H9 (cell line): ENCODE results near the gene CD8A. TPM values are rescaled to one million over a fixed set of nuclear protein-coding genes. Genes with fewer than 3 reads are reported as not detected.

ENCODE experiments used
- DNase-seq: peaks from one replicate; pipeline ENCODE4 v3.0.0-alpha.2; 2017
- H2AFZ ChIP-seq: one replicate; pipeline ENCODE4 v1.6.1; 2013; ENCODE audit warnings: mild to moderate bottlenecking, low read length, control low read depth, moderate library complexity
- H2AK5ac ChIP-seq: 2 replicates; pipeline ENCODE4 v1.6.1; 2013; ENCODE audit warnings: low read length, control low read depth, mixed read lengths; ENCODE audit not compliant: insufficient read length
- H2BK120ac ChIP-seq: one replicate; pipeline ENCODE4 v1.6.1; 2013; ENCODE audit warnings: low read depth, mild to moderate bottlenecking, low read length, control low read depth, inconsistent platforms; ENCODE audit not compliant: poor library complexity, severe bottlenecking
- H2BK12ac ChIP-seq: 2 replicates; pipeline ENCODE4 v1.6.1; 2013; ENCODE audit warnings: low read length, control low read depth, mixed read lengths, low read depth; ENCODE audit not compliant: insufficient read length
- H2BK15ac ChIP-seq: 2 replicates; pipeline ENCODE4 v1.6.1; 2013; ENCODE audit warnings: low read depth, low read length, control low read depth
- H2BK20ac ChIP-seq: one replicate; pipeline ENCODE4 v1.6.1; 2013; ENCODE audit warnings: low read depth, mild to moderate bottlenecking, low read length, control low read depth, inconsistent platforms; ENCODE audit not compliant: poor library complexity, severe bottlenecking
- H2BK5ac ChIP-seq: 2 replicates; pipeline ENCODE4 v1.6.1; 2013; ENCODE audit warnings: low read length, control low read depth, mixed read lengths; ENCODE audit not compliant: insufficient read length
- H3K14ac ChIP-seq: 2 replicates; pipeline ENCODE4 v1.6.1; 2013; ENCODE audit warnings: low read length, control low read depth; ENCODE audit not compliant: insufficient read depth
- H3K18ac ChIP-seq: 2 replicates; pipeline ENCODE4 v1.6.1; 2013; ENCODE audit warnings: low read depth, mild to moderate bottlenecking, mixed read lengths, low read length, control low read depth; ENCODE audit not compliant: insufficient read length
- H3K23ac ChIP-seq: 2 replicates; pipeline ENCODE4 v1.6.1; 2013; ENCODE audit warnings: low read length, control low read depth, mixed read lengths, low read depth; ENCODE audit not compliant: insufficient read length
- H3K23me2 ChIP-seq: 2 replicates; pipeline ENCODE4 v1.6.1; 2013; ENCODE audit warnings: low read depth, mild to moderate bottlenecking, mixed read lengths, low read length, control low read depth; ENCODE audit not compliant: insufficient read length, poor library complexity, severe bottlenecking
- H3K27ac ChIP-seq: 2 replicates; pipeline ENCODE4 v1.5.1; 2013; ENCODE audit warnings: low read length, control low read depth, mixed read lengths, low read depth; ENCODE audit not compliant: insufficient read length
- H3K27me3 ChIP-seq: 2 replicates; pipeline ENCODE4 v1.6.1; 2013; ENCODE audit warnings: low read length, control low read depth, inconsistent platforms; ENCODE audit not compliant: insufficient read depth
- H3K4ac ChIP-seq: 2 replicates; pipeline ENCODE4 v1.6.1; 2013; ENCODE audit warnings: low read depth, mild to moderate bottlenecking, control low read depth, inconsistent platforms, low read length, moderate library complexity
- H3K4me1 ChIP-seq: 2 replicates; pipeline ENCODE4 v1.6.1; 2013; ENCODE audit warnings: low read length, control low read depth, inconsistent platforms; ENCODE audit not compliant: insufficient read depth
- H3K4me2 ChIP-seq: 2 replicates; pipeline ENCODE4 v1.6.1; 2013; ENCODE audit warnings: low read length, control low read depth, mixed read lengths; ENCODE audit not compliant: insufficient read length, insufficient read depth
- H3K56ac ChIP-seq: 2 replicates; pipeline ENCODE4 v1.6.1; 2013; ENCODE audit warnings: low read depth, mild to moderate bottlenecking, mixed read lengths, low read length, control low read depth; ENCODE audit not compliant: insufficient read length
- H3K79me1 ChIP-seq: 2 replicates; pipeline ENCODE4 v1.6.1; 2013; ENCODE audit warnings: low read depth, mild to moderate bottlenecking, moderate library complexity, low read length, control low read depth, inconsistent platforms; ENCODE audit not compliant: insufficient read depth, poor library complexity, severe bottlenecking
- H3K79me2 ChIP-seq: 2 replicates; pipeline ENCODE4 v1.6.1; 2013; ENCODE audit warnings: low read length, control low read depth, inconsistent platforms; ENCODE audit not compliant: insufficient read depth
- H3K9ac ChIP-seq: 2 replicates; pipeline ENCODE4 v1.6.1; 2013; ENCODE audit warnings: low read length, control low read depth, mixed read lengths; ENCODE audit not compliant: insufficient read length; ENCODE audit errors: extremely low read depth
- H3K9me3 ChIP-seq: one replicate; pipeline ENCODE4 v1.6.1; 2013; ENCODE audit warnings: low read depth, low read length, inconsistent platforms; ENCODE audit not compliant: control insufficient read depth
- H3T11ph ChIP-seq: one replicate; pipeline ENCODE4 v1.6.1; 2013; ENCODE audit warnings: mild to moderate bottlenecking, low read length, control low read depth, inconsistent platforms
- H4K20me1 ChIP-seq: one replicate; pipeline ENCODE4 v1.6.1; 2013; ENCODE audit not compliant: control insufficient read depth, insufficient read length, insufficient read depth
- H4K5ac ChIP-seq: 2 replicates; pipeline ENCODE4 v1.6.1; 2013; ENCODE audit warnings: low read depth, mild to moderate bottlenecking, mixed read lengths, low read length, control low read depth; ENCODE audit not compliant: insufficient read length
- H4K8ac ChIP-seq: replicated peaks from 2 replicates; pipeline ENCODE4 v1.6.1; 2013; ENCODE audit warnings: low read length, control low read depth, mixed read lengths, low read depth; ENCODE audit not compliant: insufficient read length
- H4K91ac ChIP-seq: 2 replicates; pipeline ENCODE4 v1.6.1; 2013; ENCODE audit warnings: low read depth, mild to moderate bottlenecking, moderate library complexity, mixed read lengths, low read length, control low read depth; ENCODE audit not compliant: insufficient read length
- H3K27ac Mint-ChIP-seq, 3 experiments: 2 replicates in 2 of 3; 3 replicates in 1 of 3; pipeline ENCODE4 v1.8.0; 2020 to 2021; ENCODE audit warnings: mixed read lengths in 3 of 3, mild to moderate bottlenecking in 1 of 3, moderate library complexity in 1 of 3
- H3K27me3 Mint-ChIP-seq: 2 replicates; pipeline ENCODE4 v1.8.0; 2021; ENCODE audit warnings: low read depth, mild to moderate bottlenecking, moderate library complexity, mixed read lengths
- H3K36me3 Mint-ChIP-seq, 3 experiments: 2 replicates in 2 of 3; 3 replicates in 1 of 3; pipeline ENCODE4 v1.8.0; 2020 to 2021; ENCODE audit warnings: low read depth in 3 of 3, mixed read lengths in 3 of 3; ENCODE audit not compliant: insufficient read depth in 1 of 3
- H3K4me1 Mint-ChIP-seq, 2 experiments: 2 replicates each; pipeline ENCODE4 v1.8.0; 2020; ENCODE audit warnings: mixed read lengths in 2 of 2
- H3K4me3 Mint-ChIP-seq, 2 experiments: 2 replicates in 1 of 2; 3 replicates in 1 of 2; pipeline ENCODE4 v1.8.0; 2020 to 2021; ENCODE audit warnings: mild to moderate bottlenecking in 2 of 2, mixed read lengths in 2 of 2, moderate library complexity in 1 of 2
- H3K9me3 Mint-ChIP-seq, 2 experiments: 2 replicates in 1 of 2; 3 replicates in 1 of 2; pipeline ENCODE4 v1.8.0; 2020; ENCODE audit warnings: mild to moderate bottlenecking in 2 of 2, mixed read lengths in 2 of 2, moderate library complexity in 1 of 2
- CTCF ChIP-seq: fragments of 200-600 bp; sonication (generic); conservative IDR thresholded peaks from 3 replicates; pipeline ENCODE4 v1.8.0; 2021; ENCODE audit warnings: antibody characterized with exemption, mild to moderate bottlenecking
- WGBS: extraction: QIAGEN DNeasy Blood & Tissue Kit; methylation state at CpG from one replicate; pipeline ENCODE4 v1.1.7; 2013; ENCODE audit warnings: missing lambda C conversion rate, low lambda C conversion rate, mixed read lengths; ENCODE audit not compliant: insufficient read length; ENCODE audit errors: extremely low coverage; 5-methylcytosine and 5-hydroxymethylcytosine counted together
- total RNA-seq: library from RNA; stranded (reverse); gene quantifications from 2 replicates; pipeline ENCODE4 v1.2.1, GENCODE V29; 2021

CD8A gene
- total RNA-seq, 1 experiment from 2014 or later = not detected

DNA sequence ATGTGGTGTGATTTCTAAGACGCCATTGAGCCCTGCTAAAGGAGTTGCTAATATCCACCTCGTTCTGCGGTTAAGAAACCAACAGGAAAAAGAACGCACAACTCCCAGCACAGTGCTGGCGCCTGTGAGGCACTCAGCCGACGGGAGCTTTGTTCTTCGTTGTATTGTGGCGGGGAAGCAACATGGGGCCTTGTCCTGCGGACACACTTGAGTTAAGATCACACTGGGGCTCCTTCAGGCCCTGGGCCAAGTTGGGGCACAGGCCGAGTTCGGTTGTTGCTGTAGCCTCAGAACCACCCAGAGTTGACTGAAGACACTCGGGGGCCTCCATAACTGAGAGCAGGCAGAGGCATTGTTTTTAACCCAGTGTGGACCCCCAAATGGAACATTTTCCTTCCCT lies 30.6 kb upstream of the CD8A start:
- Histone ChIP-seq H2BK12ac (no peak overlapping the region), H4K91ac (no peak overlapping the region), H3K56ac (no peak overlapping the region), H2BK120ac (no peak overlapping the region), H3K9ac (no peak overlapping the region), H3K4me1 (no peaks in the 10 kb centered on the region), H3T11ph (no peak overlapping the region), H3K4ac (no peak overlapping the region), H3K27ac (no peak overlapping the region), H2AFZ (no peak overlapping the region), H3K23me2 (no peaks in the 10 kb centered on the region), H3K23ac (no peak overlapping the region), H4K20me1 (no peaks in the 10 kb centered on the region), H3K18ac (no peak overlapping the region), H2BK15ac (no peak overlapping the region), H4K8ac (no peak overlapping the region), H4K5ac (no peak overlapping the region), H3K9me3 (peaks cover 4% of the 10 kb centered on the region), H2AK5ac (no peak overlapping the region), H2BK5ac (no peak overlapping the region), H3K79me1 (no peaks in the 10 kb centered on the region), H3K79me2 (no peaks in the 10 kb centered on the region), H3K14ac (no peak overlapping the region), H3K27me3 (no peaks in the 10 kb centered on the region), H3K4me2 (no peak overlapping the region), H2BK20ac (no peak overlapping the region)
- WGBS = no CpG with 5 or more reads among the region's 13 CpGs
- H3K9me3 Mint-ChIP-seq = peaks cover 6% of the 10 kb centered on the region in 2 experiments; a peak in 4 of 5 replicates
- no peak for TF ChIP-seq CTCF
- no peak overlapping the region for H3K27ac Mint-ChIP-seq
- H3K27me3 Mint-ChIP-seq = peaks cover 20% of the 10 kb centered on the region
- no peak for DNase-seq
- H3K4me3 Mint-ChIP-seq = no peak overlapping the region
- peaks cover 0 to 2% of the 10 kb centered on the region in 2 experiments; a peak in 2 of 4 replicates for H3K4me1 Mint-ChIP-seq
- H3K36me3 Mint-ChIP-seq = peaks cover 0 to 7% (median 2%) of the 10 kb centered on the region in 3 experiments; a peak in 3 of 7 replicates
